Measurements from ENCODE around the gene OR5AU1. TPM values are rescaled to one million over a fixed set of nuclear protein-coding genes. Genes with fewer than 3 reads are reported as not detected.

OR5AU1 gene
- total and polyA plus RNA-seq, 2 of the 13 experiments (the other 11 are each of a cell fraction or from before 2014, with no cell fraction given), result not detected

DNA sequence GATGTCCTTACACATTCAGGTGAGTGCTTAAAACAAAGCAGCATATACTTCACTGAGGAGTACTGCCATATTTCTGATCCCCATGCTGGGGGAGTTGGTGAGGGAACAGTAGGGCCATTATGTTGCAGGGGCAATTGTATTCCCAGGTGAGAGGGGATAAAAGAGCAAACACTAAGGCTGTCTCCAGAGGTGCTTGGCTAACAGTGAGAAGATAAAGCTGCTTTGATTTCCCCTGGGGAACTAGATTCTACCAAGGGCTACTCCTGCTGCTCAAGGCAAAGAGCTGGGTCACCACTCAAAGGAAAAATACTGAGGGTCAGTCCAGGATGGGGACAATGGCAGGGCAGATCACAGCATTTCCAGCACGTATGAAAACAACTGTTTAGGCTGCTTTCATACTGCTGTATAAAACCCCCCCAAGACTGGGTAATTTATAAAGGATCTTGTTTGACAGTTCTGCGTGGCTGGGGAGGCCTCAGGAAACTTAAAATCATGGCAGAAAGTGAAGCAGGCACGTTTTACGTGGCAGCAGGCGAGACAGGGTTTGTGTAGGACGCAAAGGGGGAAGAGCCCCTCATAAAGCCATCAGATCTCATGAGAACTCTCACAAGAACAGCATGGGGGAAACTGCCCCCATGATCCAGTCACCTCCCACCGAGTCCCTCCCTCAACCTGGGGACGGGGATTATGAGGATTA lies 47.8 kb upstream of the OR5AU1 start (continued):
- TF ChIP-seq, protein P1, sequence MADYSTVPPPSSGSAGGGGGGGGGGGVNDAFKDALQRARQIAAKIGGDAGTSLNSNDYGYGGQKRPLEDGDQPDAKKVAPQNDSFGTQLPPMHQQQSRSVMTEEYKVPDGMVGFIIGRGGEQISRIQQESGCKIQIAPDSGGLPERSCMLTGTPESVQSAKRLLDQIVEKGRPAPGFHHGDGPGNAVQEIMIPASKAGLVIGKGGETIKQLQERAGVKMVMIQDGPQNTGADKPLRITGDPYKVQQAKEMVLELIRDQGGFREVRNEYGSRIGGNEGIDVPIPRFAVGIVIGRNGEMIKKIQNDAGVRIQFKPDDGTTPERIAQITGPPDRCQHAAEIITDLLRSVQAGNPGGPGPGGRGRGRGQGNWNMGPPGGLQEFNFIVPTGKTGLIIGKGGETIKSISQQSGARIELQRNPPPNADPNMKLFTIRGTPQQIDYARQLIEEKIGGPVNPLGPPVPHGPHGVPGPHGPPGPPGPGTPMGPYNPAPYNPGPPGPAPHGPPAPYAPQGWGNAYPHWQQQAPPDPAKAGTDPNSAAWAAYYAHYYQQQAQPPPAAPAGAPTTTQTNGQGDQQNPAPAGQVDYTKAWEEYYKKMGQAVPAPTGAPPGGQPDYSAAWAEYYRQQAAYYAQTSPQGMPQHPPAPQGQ (CRISPR knock-in tag; IDR thresholded peaks at IDR 0.05; ENCODE audit: borderline replicate concordance), result no peak
- TF ChIP-seq FOXC1 (CRISPR knock-in tag; IDR thresholded peaks at IDR 0.05; ENCODE audit: borderline replicate concordance), result no peak
- TF ChIP-seq TOPORS (CRISPR knock-in tag; IDR thresholded peaks at IDR 0.05), result no peak
- peak; percentile 77 for TF ChIP-seq ZSCAN31 (CRISPR knock-in tag; IDR thresholded peaks at IDR 0.05; ENCODE audit: low read depth)
- no peak for TF ChIP-seq IKZF1 (IDR thresholded peaks at IDR 0.05)
- no peak for TF ChIP-seq ZNF619 (CRISPR knock-in tag; IDR thresholded peaks at IDR 0.05)
- no peak for TF ChIP-seq HOXA5 (CRISPR knock-in tag; IDR thresholded peaks at IDR 0.05)
- TF ChIP-seq NRL (CRISPR knock-in tag; IDR thresholded peaks at IDR 0.05; ENCODE audit: borderline replicate concordance), result no peak
- TF ChIP-seq, protein P2, sequence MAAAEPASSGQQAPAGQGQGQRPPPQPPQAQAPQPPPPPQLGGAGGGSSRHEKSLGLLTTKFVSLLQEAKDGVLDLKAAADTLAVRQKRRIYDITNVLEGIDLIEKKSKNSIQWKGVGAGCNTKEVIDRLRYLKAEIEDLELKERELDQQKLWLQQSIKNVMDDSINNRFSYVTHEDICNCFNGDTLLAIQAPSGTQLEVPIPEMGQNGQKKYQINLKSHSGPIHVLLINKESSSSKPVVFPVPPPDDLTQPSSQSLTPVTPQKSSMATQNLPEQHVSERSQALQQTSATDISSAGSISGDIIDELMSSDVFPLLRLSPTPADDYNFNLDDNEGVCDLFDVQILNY (CRISPR knock-in tag; conservative IDR thresholded peaks at IDR 0.05), result no peak
- no peak for TF ChIP-seq HNRNPL (IDR thresholded peaks at IDR 0.05; ENCODE audit: low read depth, low read length)
- TF ChIP-seq, protein P3, sequence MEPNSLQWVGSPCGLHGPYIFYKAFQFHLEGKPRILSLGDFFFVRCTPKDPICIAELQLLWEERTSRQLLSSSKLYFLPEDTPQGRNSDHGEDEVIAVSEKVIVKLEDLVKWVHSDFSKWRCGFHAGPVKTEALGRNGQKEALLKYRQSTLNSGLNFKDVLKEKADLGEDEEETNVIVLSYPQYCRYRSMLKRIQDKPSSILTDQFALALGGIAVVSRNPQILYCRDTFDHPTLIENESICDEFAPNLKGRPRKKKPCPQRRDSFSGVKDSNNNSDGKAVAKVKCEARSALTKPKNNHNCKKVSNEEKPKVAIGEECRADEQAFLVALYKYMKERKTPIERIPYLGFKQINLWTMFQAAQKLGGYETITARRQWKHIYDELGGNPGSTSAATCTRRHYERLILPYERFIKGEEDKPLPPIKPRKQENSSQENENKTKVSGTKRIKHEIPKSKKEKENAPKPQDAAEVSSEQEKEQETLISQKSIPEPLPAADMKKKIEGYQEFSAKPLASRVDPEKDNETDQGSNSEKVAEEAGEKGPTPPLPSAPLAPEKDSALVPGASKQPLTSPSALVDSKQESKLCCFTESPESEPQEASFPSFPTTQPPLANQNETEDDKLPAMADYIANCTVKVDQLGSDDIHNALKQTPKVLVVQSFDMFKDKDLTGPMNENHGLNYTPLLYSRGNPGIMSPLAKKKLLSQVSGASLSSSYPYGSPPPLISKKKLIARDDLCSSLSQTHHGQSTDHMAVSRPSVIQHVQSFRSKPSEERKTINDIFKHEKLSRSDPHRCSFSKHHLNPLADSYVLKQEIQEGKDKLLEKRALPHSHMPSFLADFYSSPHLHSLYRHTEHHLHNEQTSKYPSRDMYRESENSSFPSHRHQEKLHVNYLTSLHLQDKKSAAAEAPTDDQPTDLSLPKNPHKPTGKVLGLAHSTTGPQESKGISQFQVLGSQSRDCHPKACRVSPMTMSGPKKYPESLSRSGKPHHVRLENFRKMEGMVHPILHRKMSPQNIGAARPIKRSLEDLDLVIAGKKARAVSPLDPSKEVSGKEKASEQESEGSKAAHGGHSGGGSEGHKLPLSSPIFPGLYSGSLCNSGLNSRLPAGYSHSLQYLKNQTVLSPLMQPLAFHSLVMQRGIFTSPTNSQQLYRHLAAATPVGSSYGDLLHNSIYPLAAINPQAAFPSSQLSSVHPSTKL (CRISPR knock-in tag; IDR thresholded peaks at IDR 0.05), result peak; percentile 36; the same call in 1 of the 2 replicates
- TF ChIP-seq BATF2 (CRISPR knock-in tag; IDR thresholded peaks at IDR 0.05), result peak; percentile 51; the same call in 1 of the 2 replicates
- TF ChIP-seq, protein P4, sequence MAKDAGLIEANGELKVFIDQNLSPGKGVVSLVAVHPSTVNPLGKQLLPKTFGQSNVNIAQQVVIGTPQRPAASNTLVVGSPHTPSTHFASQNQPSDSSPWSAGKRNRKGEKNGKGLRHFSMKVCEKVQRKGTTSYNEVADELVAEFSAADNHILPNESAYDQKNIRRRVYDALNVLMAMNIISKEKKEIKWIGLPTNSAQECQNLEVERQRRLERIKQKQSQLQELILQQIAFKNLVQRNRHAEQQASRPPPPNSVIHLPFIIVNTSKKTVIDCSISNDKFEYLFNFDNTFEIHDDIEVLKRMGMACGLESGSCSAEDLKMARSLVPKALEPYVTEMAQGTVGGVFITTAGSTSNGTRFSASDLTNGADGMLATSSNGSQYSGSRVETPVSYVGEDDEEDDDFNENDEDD (CRISPR knock-in tag; IDR thresholded peaks at IDR 0.05; ENCODE audit: borderline replicate concordance), result no peak
- TF ChIP-seq ZNF431 (CRISPR knock-in tag; IDR thresholded peaks at IDR 0.05; ENCODE audit: borderline replicate concordance, low read depth), result no peak
- no peak for TF ChIP-seq DR1 (CRISPR knock-in tag; IDR thresholded peaks at IDR 0.05)
- no peak for TF ChIP-seq NFYB (CRISPR knock-in tag; IDR thresholded peaks at IDR 0.05)
- no peak for TF ChIP-seq FOXK2 (IDR thresholded peaks at IDR 0.05)
- TF ChIP-seq POLR2AphosphoS2 (IDR thresholded peaks at IDR 0.05; ENCODE audit: low read depth, low read length), result 0 out of 2 replicates have a peak, but pooled peaks have one; percentile 59
- TF ChIP-seq POLR2AphosphoS5 (IDR thresholded peaks at IDR 0.05; ENCODE audit: low read depth, low read length), result peak; percentile 24; the same call in 1 of the 2 replicates
- TF ChIP-seq, protein P5, sequence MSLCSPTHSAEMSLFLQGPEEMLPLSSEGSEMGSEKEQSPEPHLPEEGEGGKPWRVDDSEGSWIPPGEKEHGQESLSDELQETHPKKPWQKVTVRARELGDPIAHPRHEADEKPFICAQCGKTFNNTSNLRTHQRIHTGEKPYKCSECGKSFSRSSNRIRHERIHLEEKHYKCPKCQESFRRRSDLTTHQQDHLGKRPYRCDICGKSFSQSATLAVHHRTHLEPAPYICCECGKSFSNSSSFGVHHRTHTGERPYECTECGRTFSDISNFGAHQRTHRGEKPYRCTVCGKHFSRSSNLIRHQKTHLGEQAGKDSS (CRISPR knock-in tag; IDR thresholded peaks at IDR 0.05; ENCODE audit: borderline replicate concordance, low read depth), result 0 out of 2 replicates have a peak, but pooled peaks have one; percentile 32
